Thoracic aorta (tissue), 2 donors: ENCODE measurements around the gene SYTL1. TPM values are rescaled to one million over a fixed set of nuclear protein-coding genes. Genes with fewer than 3 reads are reported as not detected.

ENCODE experiments used
- ATAC-seq: fragments of 150-250 bp; one replicate; pipeline ENCODE4 v1.8.0; 2017; ENCODE audit warnings: low read depth; ENCODE audit not compliant: insufficient number of reproducible peaks, low FRiP score
- DNase-seq: peaks from one replicate; pipeline ENCODE4 v3.0.0-alpha.2; 2020; ENCODE audit warnings: low spot score
- H3K27ac ChIP-seq, 2 donors: fragments of 200-600 bp; sonication (generic); 1 replicate in 1 of 2; 2 replicates in 1 of 2; pipeline ENCODE4 v1.5.1; 2016; ENCODE audit warnings: mild to moderate bottlenecking in 2 of 2, moderate library complexity in 2 of 2
- H3K27me3 ChIP-seq: fragments of 200-600 bp; sonication (generic); replicated peaks from 2 replicates; pipeline ENCODE4 v1.6.0; 2016; ENCODE audit warnings: mild to moderate bottlenecking; ENCODE audit not compliant: insufficient read depth
- H3K36me3 ChIP-seq: fragments of 200-600 bp; sonication (generic); one replicate; pipeline ENCODE4 v1.5.1; 2016
- H3K4me1 ChIP-seq, 2 donors: fragments of 200-600 bp; sonication (generic); 1 replicate in 1 of 2; 2 replicates in 1 of 2; pipeline versions ENCODE4 v1.5.1 to v1.6.0; 2016; ENCODE audit warnings: low read depth in 2 of 2, mild to moderate bottlenecking in 1 of 2; ENCODE audit not compliant: control insufficient read depth in 1 of 2
- H3K4me3 ChIP-seq: fragments of 200-600 bp; sonication (generic); 2 replicates; pipeline ENCODE4 v1.5.1; 2016; ENCODE audit warnings: mild to moderate bottlenecking
- H3K9me3 ChIP-seq: fragments of 200-600 bp; sonication (generic); 2 replicates; pipeline ENCODE4 v1.5.1; 2016
- total RNA-seq, 2 donors: library from RNA; depleted of rRNA; stranded (reverse); fragments of >200 nt; gene quantifications; one replicate each; pipeline versions ENCODE4 v1.1.0 to v1.2.3, GENCODE V29; 2016
- TF ChIP-seq, protein P1 (sequence below): fragments of 200-600 bp; sonication (generic); IDR thresholded peaks from one replicate; pipeline ENCODE4 v1.5.1; 2019; ENCODE audit warnings: antibody characterized with exemption

SYTL1 gene, protein sequence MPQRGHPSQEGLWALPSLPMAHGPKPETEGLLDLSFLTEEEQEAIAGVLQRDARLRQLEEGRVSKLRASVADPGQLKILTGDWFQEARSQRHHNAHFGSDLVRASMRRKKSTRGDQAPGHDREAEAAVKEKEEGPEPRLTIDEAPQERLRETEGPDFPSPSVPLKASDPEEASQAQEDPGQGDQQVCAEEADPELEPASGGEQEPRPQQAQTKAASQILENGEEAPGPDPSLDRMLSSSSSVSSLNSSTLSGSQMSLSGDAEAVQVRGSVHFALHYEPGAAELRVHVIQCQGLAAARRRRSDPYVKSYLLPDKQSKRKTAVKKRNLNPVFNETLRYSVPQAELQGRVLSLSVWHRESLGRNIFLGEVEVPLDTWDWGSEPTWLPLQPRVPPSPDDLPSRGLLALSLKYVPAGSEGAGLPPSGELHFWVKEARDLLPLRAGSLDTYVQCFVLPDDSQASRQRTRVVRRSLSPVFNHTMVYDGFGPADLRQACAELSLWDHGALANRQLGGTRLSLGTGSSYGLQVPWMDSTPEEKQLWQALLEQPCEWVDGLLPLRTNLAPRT
- 1 to 10 TPM; 4.1 to 5.5 TPM for total RNA-seq

DNA sequence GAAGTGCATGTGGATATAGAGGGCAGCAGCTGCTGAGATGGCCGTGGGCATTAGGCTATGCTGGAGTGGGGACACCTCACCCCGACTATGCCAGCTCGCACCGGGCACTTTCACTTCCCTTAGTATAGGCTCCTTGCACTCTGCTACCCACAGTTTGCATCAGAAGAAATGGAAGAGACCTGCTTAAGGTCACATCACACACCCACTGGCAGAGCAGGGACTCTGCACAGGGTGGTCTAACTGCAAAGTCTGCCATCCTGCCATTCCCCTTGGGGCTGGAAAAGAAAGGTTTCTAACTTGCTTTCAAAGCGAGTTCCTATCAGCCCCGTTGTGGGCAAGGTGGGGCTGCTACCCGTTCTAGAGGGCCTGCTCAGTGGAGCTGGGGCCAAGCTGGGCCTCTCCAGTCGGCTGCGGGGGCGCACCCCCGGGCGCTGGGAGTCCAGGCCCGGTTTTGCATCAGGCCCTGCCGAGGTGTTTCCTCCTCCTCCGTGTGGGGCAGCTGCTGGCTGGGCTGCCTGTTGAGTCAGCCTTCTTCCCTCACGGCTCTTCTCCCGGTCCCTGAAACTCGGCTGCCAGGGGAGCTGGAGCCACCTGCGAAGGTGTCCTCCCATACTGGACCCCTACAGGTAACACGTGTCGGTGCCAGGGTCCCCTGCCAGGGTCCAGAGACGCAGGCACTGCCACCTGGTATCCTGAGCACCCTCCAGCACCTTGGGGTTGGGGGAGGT is at the start of gene SYTL1:
SYTL1 (plus strand) TSS at position 498 of the 728 bp plus-strand sequence. CDS start 3,313 bp downstream, outside the sequence.
- Histone ChIP-seq H3K4me1 (no peaks in the 10 kb centered on the region), H3K36me3 (peaks cover 9% of the 10 kb centered on the region), H3K9me3 (no peaks in the 10 kb centered on the region), H3K27ac (no peak within 1 kb of the TSS), H3K4me3 (peak within 1 kb of the TSS; percentile 26), H3K27me3 (no peaks in the 10 kb centered on the region)
- DNase-seq (no peak), ATAC-seq (no peak)
- TF ChIP-seq, protein P1, sequence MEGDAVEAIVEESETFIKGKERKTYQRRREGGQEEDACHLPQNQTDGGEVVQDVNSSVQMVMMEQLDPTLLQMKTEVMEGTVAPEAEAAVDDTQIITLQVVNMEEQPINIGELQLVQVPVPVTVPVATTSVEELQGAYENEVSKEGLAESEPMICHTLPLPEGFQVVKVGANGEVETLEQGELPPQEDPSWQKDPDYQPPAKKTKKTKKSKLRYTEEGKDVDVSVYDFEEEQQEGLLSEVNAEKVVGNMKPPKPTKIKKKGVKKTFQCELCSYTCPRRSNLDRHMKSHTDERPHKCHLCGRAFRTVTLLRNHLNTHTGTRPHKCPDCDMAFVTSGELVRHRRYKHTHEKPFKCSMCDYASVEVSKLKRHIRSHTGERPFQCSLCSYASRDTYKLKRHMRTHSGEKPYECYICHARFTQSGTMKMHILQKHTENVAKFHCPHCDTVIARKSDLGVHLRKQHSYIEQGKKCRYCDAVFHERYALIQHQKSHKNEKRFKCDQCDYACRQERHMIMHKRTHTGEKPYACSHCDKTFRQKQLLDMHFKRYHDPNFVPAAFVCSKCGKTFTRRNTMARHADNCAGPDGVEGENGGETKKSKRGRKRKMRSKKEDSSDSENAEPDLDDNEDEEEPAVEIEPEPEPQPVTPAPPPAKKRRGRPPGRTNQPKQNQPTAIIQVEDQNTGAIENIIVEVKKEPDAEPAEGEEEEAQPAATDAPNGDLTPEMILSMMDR: no peak

DNA sequence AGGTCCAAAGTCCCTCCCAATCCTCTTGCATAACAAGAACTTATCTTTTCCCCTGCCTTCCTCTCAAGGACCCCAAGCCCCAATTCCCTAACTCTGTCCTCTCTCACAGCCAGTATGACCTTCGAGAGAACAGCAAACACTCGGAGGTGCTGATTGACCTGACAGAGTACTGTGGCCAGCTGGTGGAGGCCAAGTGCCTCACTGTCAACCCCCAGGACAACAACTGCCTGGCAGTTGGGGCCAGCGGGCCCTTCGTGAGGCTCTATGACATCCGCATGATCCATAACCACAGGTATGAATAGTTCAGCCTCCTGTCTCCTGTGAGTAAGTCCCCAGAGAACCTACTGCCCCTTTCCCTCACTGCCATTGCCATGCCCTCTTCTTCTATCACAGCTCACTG is 49.7 kb upstream of the SYTL1 start:
- Histone ChIP-seq H3K36me3 (peaks cover 37% of the 10 kb centered on the region), H3K4me1 (no peaks in the 10 kb centered on the region), H3K9me3 (no peaks in the 10 kb centered on the region), H3K27ac (no peak overlapping the region), H3K4me3 (no peak overlapping the region), H3K27me3 (no peaks in the 10 kb centered on the region)
- no peak for ATAC-seq
- TF ChIP-seq, protein P1: no peak
- DNase-seq: no peak

DNA sequence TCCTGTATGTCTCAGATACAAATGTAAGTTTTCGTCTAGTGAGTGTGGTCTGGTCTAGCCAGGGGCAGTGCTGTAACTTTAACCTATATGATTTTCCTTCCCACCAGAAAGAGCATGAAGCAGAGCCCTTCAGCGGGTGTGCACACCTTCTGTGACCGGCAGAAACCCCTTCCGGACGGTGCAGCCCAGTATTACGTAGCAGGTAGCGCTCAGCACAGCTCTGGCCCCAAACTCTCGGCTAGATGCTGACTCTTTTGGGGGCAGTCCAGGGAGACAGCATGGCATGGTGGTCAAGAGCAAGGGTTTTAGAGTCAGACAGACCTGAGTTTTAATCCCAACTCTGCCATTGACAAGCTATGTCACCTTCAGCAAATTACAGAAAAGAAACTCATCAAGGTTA is 47.9 kb upstream of the SYTL1 start:
- DNase-seq: no peak
- H3K36me3 ChIP-seq: peaks cover 42% of the 10 kb centered on the region
- H3K4me1 ChIP-seq: peaks cover 0 to 3% of the 10 kb centered on the region in 2 donors
- no peak for ATAC-seq
- TF ChIP-seq, protein P1: no peak
- H3K4me3 ChIP-seq: no peak overlapping the region
- H3K9me3 ChIP-seq: no peaks in the 10 kb centered on the region
- H3K27me3 ChIP-seq: no peaks in the 10 kb centered on the region
- H3K27ac ChIP-seq: no peak overlapping the region

DNA sequence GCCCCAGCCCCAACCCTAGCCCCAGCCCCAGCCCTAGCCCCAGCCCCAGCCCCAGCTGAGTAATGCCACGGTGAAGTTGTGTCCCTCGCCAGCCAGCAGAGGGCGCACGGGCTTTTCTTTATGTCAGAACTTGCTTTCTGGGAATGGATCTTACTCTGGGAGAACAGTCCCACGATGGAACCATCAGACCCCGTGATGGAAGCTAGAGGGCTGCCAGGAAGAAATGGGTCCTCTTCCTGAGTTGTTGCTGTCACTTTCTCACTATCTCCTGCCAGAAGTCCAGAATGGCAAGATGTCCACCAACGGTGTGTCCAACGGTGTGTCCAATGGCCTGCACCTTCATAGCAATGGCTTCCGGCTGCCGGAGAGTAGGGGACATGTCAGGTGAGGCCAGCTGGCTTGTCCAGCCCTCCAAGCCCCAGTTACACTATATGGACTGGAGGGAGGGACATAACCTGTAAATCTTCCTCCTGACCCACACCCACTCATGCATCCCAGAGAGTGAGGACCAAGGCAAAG is 45.0 kb upstream of the SYTL1 start:
- DNase-seq (peak; percentile 23), ATAC-seq (no peak)
- H3K27me3 ChIP-seq: no peaks in the 10 kb centered on the region
- no peaks in the 10 kb centered on the region for H3K9me3 ChIP-seq
- TF ChIP-seq, protein P1: peak; percentile 68
- peaks cover 36% of the 10 kb centered on the region for H3K36me3 ChIP-seq
- peaks cover 8 to 15% of the 10 kb centered on the region in 2 donors for H3K4me1 ChIP-seq
- H3K4me3 ChIP-seq: no peak overlapping the region
- no peak overlapping the region for H3K27ac ChIP-seq

DNA sequence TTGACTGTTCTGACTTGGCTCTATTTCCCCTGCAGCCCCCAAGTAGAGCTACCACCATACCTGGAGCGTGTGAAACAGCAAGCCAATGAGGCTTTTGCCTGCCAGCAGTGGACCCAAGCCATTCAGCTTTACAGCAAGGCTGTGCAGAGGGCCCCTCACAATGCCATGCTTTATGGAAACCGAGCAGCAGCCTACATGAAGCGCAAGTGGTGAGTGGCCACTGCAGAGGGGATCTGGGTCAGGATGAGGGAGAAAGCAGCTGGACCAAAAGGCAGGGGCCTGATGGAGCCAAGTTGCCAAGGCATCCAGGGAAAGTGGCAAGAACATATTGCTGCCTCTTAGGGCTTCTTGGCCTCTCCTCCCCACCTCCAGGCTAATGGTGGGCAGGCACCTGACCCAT is 43.9 kb upstream of the SYTL1 start:
- H3K9me3 ChIP-seq: no peaks in the 10 kb centered on the region
- TF ChIP-seq, protein P1: no peak
- no peaks in the 10 kb centered on the region for H3K27me3 ChIP-seq
- DNase-seq: no peak
- H3K4me1 ChIP-seq: peaks cover 8 to 15% of the 10 kb centered on the region in 2 donors
- H3K4me3 ChIP-seq: no peak overlapping the region
- H3K36me3 ChIP-seq: peaks cover 35% of the 10 kb centered on the region
- H3K27ac ChIP-seq: no peak overlapping the region
- no peak for ATAC-seq
